ENCODE results near the gene NCAPD3. TPM values are rescaled to one million over a fixed set of nuclear protein-coding genes. Genes with fewer than 3 reads are reported as not detected.

NCAPD3 gene
- total RNA-seq, 1 experiment from 2014 or later = 63.0 TPM

DNA sequence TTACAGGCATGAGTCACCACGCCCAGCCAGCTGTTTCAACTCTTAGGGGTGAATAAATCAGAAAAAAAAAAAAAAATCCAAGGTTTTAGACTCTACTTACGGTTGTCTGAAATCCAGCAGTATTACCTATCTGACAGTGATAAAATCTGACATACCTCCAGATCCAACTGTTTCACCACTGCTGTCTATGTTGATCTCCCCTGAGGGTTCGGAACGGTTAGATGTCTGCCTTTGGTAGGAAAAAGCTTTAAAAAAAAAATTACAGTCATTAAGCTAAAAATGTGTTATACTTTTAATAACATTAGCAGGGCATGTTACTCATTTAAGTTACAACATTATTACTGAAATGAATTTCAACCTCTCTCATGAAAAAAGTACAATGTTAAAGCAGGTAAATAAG, 21.1 kb downstream of the NCAPD3 start (continued):
- TF ChIP-seq, protein P1, sequence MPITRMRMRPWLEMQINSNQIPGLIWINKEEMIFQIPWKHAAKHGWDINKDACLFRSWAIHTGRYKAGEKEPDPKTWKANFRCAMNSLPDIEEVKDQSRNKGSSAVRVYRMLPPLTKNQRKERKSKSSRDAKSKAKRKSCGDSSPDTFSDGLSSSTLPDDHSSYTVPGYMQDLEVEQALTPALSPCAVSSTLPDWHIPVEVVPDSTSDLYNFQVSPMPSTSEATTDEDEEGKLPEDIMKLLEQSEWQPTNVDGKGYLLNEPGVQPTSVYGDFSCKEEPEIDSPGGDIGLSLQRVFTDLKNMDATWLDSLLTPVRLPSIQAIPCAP (CRISPR knock-in tag; IDR thresholded peaks at IDR 0.05) = no peak
- TF ChIP-seq ZNF423 (CRISPR knock-in tag; IDR thresholded peaks at IDR 0.05) = no peak
- TF ChIP-seq NR3C1 (CRISPR knock-in tag; conservative IDR thresholded peaks at IDR 0.05; ENCODE audit: low read depth) = no peak
- TF ChIP-seq, protein P2, sequence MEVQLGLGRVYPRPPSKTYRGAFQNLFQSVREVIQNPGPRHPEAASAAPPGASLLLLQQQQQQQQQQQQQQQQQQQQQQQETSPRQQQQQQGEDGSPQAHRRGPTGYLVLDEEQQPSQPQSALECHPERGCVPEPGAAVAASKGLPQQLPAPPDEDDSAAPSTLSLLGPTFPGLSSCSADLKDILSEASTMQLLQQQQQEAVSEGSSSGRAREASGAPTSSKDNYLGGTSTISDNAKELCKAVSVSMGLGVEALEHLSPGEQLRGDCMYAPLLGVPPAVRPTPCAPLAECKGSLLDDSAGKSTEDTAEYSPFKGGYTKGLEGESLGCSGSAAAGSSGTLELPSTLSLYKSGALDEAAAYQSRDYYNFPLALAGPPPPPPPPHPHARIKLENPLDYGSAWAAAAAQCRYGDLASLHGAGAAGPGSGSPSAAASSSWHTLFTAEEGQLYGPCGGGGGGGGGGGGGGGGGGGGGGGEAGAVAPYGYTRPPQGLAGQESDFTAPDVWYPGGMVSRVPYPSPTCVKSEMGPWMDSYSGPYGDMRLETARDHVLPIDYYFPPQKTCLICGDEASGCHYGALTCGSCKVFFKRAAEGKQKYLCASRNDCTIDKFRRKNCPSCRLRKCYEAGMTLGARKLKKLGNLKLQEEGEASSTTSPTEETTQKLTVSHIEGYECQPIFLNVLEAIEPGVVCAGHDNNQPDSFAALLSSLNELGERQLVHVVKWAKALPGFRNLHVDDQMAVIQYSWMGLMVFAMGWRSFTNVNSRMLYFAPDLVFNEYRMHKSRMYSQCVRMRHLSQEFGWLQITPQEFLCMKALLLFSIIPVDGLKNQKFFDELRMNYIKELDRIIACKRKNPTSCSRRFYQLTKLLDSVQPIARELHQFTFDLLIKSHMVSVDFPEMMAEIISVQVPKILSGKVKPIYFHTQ (CRISPR knock-in tag; IDR thresholded peaks at IDR 0.05) = no peak
- TF ChIP-seq NR2C2 (CRISPR knock-in tag; IDR thresholded peaks at IDR 0.05) = no peak
- TF ChIP-seq ETV6 (CRISPR knock-in tag; IDR thresholded peaks at IDR 0.05) = no peak

DNA sequence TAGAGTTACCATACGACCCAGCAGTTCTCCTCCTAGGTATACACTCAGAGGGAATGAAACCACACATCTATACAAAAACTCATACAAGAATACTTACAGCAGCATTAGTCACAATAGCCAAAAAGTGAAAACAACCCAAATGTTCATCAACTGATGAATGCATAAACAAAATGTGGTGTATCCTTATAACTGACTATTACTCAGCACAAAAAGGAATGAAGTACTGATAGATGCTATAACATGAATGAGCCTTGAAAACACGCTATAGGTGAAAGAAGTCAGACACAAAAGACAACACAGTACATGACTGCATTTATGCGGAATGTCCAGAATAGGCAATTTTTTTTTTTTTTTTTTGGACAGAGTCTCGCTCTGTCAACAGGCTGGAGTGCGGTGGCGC, 23.1 kb downstream of the NCAPD3 start:
- Mint-ChIP-seq H3K27ac (no peak overlapping the region), H3K9me3 (no peaks in the 10 kb centered on the region), H3K36me3 (peaks cover 76% of the 10 kb centered on the region), H3K4me1 (peaks cover 11% of the 10 kb centered on the region), H3K4me3 (no peak overlapping the region), H3K27me3 (ENCODE audit: low read depth) (no peaks in the 10 kb centered on the region)
- DNase-seq (ENCODE audit: low spot score) (no peak), ATAC-seq (no peak)
- CTCF ChIA-PET = interaction anchor here (0.7 kb wide), 1 partner anchor 20 kb away, joined by 3 read pairs; no protein-coding TSS in a partner anchor
- POLR2A ChIA-PET = no interaction called here
- TF ChIP-seq, protein P3, sequence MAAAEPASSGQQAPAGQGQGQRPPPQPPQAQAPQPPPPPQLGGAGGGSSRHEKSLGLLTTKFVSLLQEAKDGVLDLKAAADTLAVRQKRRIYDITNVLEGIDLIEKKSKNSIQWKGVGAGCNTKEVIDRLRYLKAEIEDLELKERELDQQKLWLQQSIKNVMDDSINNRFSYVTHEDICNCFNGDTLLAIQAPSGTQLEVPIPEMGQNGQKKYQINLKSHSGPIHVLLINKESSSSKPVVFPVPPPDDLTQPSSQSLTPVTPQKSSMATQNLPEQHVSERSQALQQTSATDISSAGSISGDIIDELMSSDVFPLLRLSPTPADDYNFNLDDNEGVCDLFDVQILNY (CRISPR knock-in tag; IDR thresholded peaks at IDR 0.05) = no peak
- TF ChIP-seq, protein P1 (CRISPR knock-in tag; IDR thresholded peaks at IDR 0.05) = no peak
- TF ChIP-seq SMAD4 (CRISPR knock-in tag; IDR thresholded peaks at IDR 0.05) = no peak
- TF ChIP-seq ZNF317 (CRISPR knock-in tag; IDR thresholded peaks at IDR 0.05; ENCODE audit: borderline replicate concordance, low read depth) = no peak
- no peak for TF ChIP-seq OVOL2 (CRISPR knock-in tag; IDR thresholded peaks at IDR 0.05; ENCODE audit: borderline replicate concordance)
- TF ChIP-seq JAZF1 (CRISPR knock-in tag; IDR thresholded peaks at IDR 0.05) = no peak
- no peak for TF ChIP-seq MXD4 (CRISPR knock-in tag; IDR thresholded peaks at IDR 0.05; ENCODE audit: borderline replicate concordance)
- no peak for TF ChIP-seq ZNF416 (CRISPR knock-in tag; IDR thresholded peaks at IDR 0.05)
- TF ChIP-seq, protein P4, sequence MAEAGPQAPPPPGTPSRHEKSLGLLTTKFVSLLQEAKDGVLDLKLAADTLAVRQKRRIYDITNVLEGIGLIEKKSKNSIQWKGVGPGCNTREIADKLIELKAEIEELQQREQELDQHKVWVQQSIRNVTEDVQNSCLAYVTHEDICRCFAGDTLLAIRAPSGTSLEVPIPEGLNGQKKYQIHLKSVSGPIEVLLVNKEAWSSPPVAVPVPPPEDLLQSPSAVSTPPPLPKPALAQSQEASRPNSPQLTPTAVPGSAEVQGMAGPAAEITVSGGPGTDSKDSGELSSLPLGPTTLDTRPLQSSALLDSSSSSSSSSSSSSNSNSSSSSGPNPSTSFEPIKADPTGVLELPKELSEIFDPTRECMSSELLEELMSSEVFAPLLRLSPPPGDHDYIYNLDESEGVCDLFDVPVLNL (CRISPR knock-in tag; IDR thresholded peaks at IDR 0.05; ENCODE audit: borderline replicate concordance, low read depth) = no peak
- TF ChIP-seq ZNF423 (CRISPR knock-in tag; IDR thresholded peaks at IDR 0.05) = no peak
- TF ChIP-seq FOXP1 (CRISPR knock-in tag; IDR thresholded peaks at IDR 0.05; ENCODE audit: borderline replicate concordance) = no peak
- TF ChIP-seq ELF4 (CRISPR knock-in tag; IDR thresholded peaks at IDR 0.05; ENCODE audit: low read depth) = no peak

DNA sequence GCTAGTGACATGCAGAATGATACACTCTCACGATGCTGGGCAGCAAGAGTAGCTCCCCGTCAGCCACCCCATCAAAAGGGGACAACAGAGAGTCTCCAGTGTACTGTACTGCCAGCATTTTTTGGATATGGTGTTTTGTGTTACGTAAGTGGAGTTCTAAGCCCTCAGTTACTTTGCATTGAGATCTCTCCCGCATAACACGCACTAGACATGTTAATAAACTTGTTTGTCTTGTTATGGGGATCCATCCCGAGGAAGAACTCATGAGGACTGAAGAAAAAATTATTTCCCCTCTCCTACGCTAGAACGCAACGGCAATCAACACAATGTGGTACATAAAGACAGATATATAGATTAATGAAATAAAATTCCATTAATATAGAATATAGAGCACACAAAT, 24.2 kb downstream of the NCAPD3 start:
- peak overlapping the region; percentile 41; the same call in 1 of the 2 replicates for H3K27ac Mint-ChIP-seq

More for the DNA sequence above, 24.2 kb downstream of the NCAPD3 start:
- no peak for ATAC-seq
- H3K9me3 Mint-ChIP-seq = no peaks in the 10 kb centered on the region
- POLR2A ChIA-PET = no interaction called here
- no peaks in the 10 kb centered on the region for H3K27me3 Mint-ChIP-seq (ENCODE audit: low read depth)
- no peak for TF ChIP-seq HMGA2 (CRISPR knock-in tag; IDR thresholded peaks at IDR 0.05)
- no peak for TF ChIP-seq ZNF263 (CRISPR knock-in tag; IDR thresholded peaks at IDR 0.05; ENCODE audit: low read depth)
- no peak overlapping the region for H3K4me3 Mint-ChIP-seq
- no peak for DNase-seq (ENCODE audit: low spot score)
- CTCF ChIA-PET = interaction anchor here (0.5 kb wide), 1 partner anchor 8 kb away, joined by 3 read pairs; no protein-coding TSS in a partner anchor
- H3K36me3 Mint-ChIP-seq = peaks cover 72% of the 10 kb centered on the region
- H3K4me1 Mint-ChIP-seq = peaks cover 11% of the 10 kb centered on the region
